Smooth muscle cell (in vitro differentiated cells): ENCODE results near the gene ANXA1. TPM values are rescaled to one million over a fixed set of nuclear protein-coding genes. Genes with fewer than 3 reads are reported as not detected.

Experiments used
- DNase-seq: peaks from one replicate; lab custom pipeline; 2025; ENCODE audit not compliant: unreplicated experiment; lab: John Stamatoyannopoulos, UW
- H2AFZ ChIP-seq: fragments of 200-600 bp; sonication (generic); 2 replicates; pipeline ENCODE4 v1.6.0; 2016; ENCODE audit warnings: antibody characterized with exemption, low read depth, mild to moderate bottlenecking
- H3F3A ChIP-seq: fragments of 200-600 bp; sonication (generic); 2 replicates; pipeline ENCODE4 v1.6.0; 2017; ENCODE audit warnings: antibody characterized with exemption, low read depth
- H3K27ac ChIP-seq: fragments of 200-600 bp; sonication (generic); 2 replicates; pipeline ENCODE4 v1.5.1; 2016; ENCODE audit warnings: low read depth, mild to moderate bottlenecking
- H3K27me3 ChIP-seq: fragments of 200-600 bp; sonication (generic); 2 replicates; pipeline ENCODE4 v1.6.1; 2016; ENCODE audit warnings: low read depth, mild to moderate bottlenecking
- H3K36me3 ChIP-seq: fragments of 200-600 bp; sonication (generic); 2 replicates; pipeline ENCODE4 v1.5.1; 2016; ENCODE audit warnings: low read depth
- H3K4me1 ChIP-seq: fragments of 200-600 bp; sonication (generic); 2 replicates; pipeline ENCODE4 v1.5.1; 2016; ENCODE audit warnings: low read depth
- H3K4me2 ChIP-seq: fragments of 200-600 bp; sonication (generic); 2 replicates; pipeline ENCODE4 v1.6.0; 2016; ENCODE audit warnings: mild to moderate bottlenecking
- H3K4me3 ChIP-seq: fragments of 200-600 bp; sonication (generic); 2 replicates; pipeline ENCODE4 v1.5.1; 2016; ENCODE audit warnings: mild to moderate bottlenecking
- H3K79me2 ChIP-seq: fragments of 200-600 bp; sonication (generic); 2 replicates; pipeline ENCODE4 v1.6.0; 2016; ENCODE audit warnings: low read depth, mild to moderate bottlenecking
- H3K9ac ChIP-seq: fragments of 200-600 bp; sonication (generic); 2 replicates; pipeline ENCODE4 v1.6.0; 2016; ENCODE audit warnings: low read depth
- H3K9me3 ChIP-seq: fragments of 200-600 bp; sonication (generic); replicated peaks from 2 replicates; pipeline ENCODE4 v1.5.1; 2016; ENCODE audit warnings: low read depth
- H4K20me1 ChIP-seq: fragments of 200-600 bp; sonication (generic); 2 replicates; pipeline ENCODE4 v1.6.0; 2016; ENCODE audit warnings: low read depth
- CTCF ChIP-seq: fragments of 200-600 bp; sonication (generic); IDR thresholded peaks from 2 replicates; pipeline ENCODE4 v1.5.1; 2017; ENCODE audit warnings: borderline replicate concordance, mild to moderate bottlenecking, antibody characterized with exemption; ENCODE audit not compliant: insufficient read depth, poor library complexity, severe bottlenecking
- WGBS: methylation state at CpG from one replicate; pipeline ENCODE4 v1.1.7; 2016; ENCODE audit warnings: low lambda C conversion rate; 5-methylcytosine and 5-hydroxymethylcytosine counted together
- polyA plus RNA-seq: library from polyadenylated mRNA; unstranded; fragments of >200 nt; fragmentation: Nextera tagmentation; extraction: Ambion mirVana; gene quantifications from 2 replicates; pipeline ENCODE4 v1.2.1, GENCODE V29; 2016
- total RNA-seq: library from RNA; depleted of rRNA; stranded (reverse); fragments of >200 nt; gene quantifications from 2 replicates; pipeline ENCODE4 v1.2.3, GENCODE V29; 2014

Gene ANXA1
- total and polyA plus RNA-seq, 2 experiments from 2014 or later = 266 to 967 TPM

GRCh38 chr9:73204936-73205335, 53.3 kb downstream of the ANXA1 start:
- no peak for DNase-seq

GRCh38 chr9:73206851-73207250, 55.2 kb downstream of the ANXA1 start:
- Histone ChIP-seq H3F3A (no peaks in the 10 kb centered on the region), H4K20me1 (no peaks in the 10 kb centered on the region), H3K9me3 (no peaks in the 10 kb centered on the region), H3K27ac (no peak overlapping the region), H3K36me3 (no peaks in the 10 kb centered on the region), H3K4me3 (no peak overlapping the region), H3K79me2 (no peaks in the 10 kb centered on the region), H3K4me2 (no peak overlapping the region), H3K9ac (no peak overlapping the region), H2AFZ (no peak overlapping the region), H3K27me3 (no peaks in the 10 kb centered on the region), H3K4me1 (no peaks in the 10 kb centered on the region)
- no peak for DNase-seq
- 90% methylated on average over 1 of the region's 1 CpG for WGBS
- TF ChIP-seq CTCF = no peak

More at GRCh38 chr9:73204936-73205335, 53.3 kb downstream of the ANXA1 start:
- TF ChIP-seq CTCF = no peak
- peaks cover 6% of the 10 kb centered on the region for H3K4me1 ChIP-seq
- no peak overlapping the region for H3K4me3 ChIP-seq
- no peaks in the 10 kb centered on the region for H3K9me3 ChIP-seq
- no peak overlapping the region for H3K9ac ChIP-seq
- WGBS = 70% methylated on average over 4 of the region's 4 CpGs
- no peaks in the 10 kb centered on the region for H4K20me1 ChIP-seq
- no peaks in the 10 kb centered on the region for H3K36me3 ChIP-seq
- no peaks in the 10 kb centered on the region for H3K27me3 ChIP-seq
- no peaks in the 10 kb centered on the region for H3F3A ChIP-seq
- H3K4me2 ChIP-seq = no peak overlapping the region
- H3K79me2 ChIP-seq = no peaks in the 10 kb centered on the region
- H2AFZ ChIP-seq = no peak overlapping the region
- no peak overlapping the region for H3K27ac ChIP-seq

GRCh38 chr9:73210886-73211666, 59.4 kb downstream of the ANXA1 start:
- 54% methylated on average over 3 of the region's 3 CpGs for WGBS
- peaks cover 15% of the 10 kb centered on the region for H3K4me1 ChIP-seq

More at GRCh38 chr9:73210886-73211666, 59.4 kb downstream of the ANXA1 start:
- no peak overlapping the region for H3K9ac ChIP-seq
- no peak for DNase-seq
- H3K27ac ChIP-seq = no peak overlapping the region
- H3K4me3 ChIP-seq = no peak overlapping the region
- H4K20me1 ChIP-seq = no peaks in the 10 kb centered on the region
- no peak overlapping the region for H3K4me2 ChIP-seq
- H3F3A ChIP-seq = no peaks in the 10 kb centered on the region
- H3K79me2 ChIP-seq = no peaks in the 10 kb centered on the region
- TF ChIP-seq CTCF = no peak
- H3K36me3 ChIP-seq = no peaks in the 10 kb centered on the region
- no peaks in the 10 kb centered on the region for H3K9me3 ChIP-seq
- H2AFZ ChIP-seq = no peak overlapping the region
- no peaks in the 10 kb centered on the region for H3K27me3 ChIP-seq
